ENCODE data around the gene PROKR2.

- no peak for TF ChIP-seq HOXB13 (CRISPR knock-in tag; IDR thresholded peaks at IDR 0.05; ENCODE audit: low read depth)
- TF ChIP-seq CTCF (IDR thresholded peaks at IDR 0.05), result no peak
Observed at GRCh38 chr20:5315807-5316187, 957 bp downstream of the PROKR2 start.
